Activated CD8-positive, alpha-beta memory T cell treated with anti-CD3 and anti-CD28 coated beads, Interleukin-2, amount 50 U/mL, for 48 hours (primary cell): ENCODE results near the gene TYROBP.
A peak's percentile ranks its signal among the peaks of the same experiment; 100 is the strongest.
"Not testable (repeated sequence)": the region's sequence is repeated elsewhere in the genome, so short reads cannot be mapped to it uniquely, and the experiment has no call there.

Experiments used
- DNase-seq: peaks from one replicate; pipeline ENCODE4 v3.0.0-alpha.2; 2020

The TYROBP gene

DNA sequence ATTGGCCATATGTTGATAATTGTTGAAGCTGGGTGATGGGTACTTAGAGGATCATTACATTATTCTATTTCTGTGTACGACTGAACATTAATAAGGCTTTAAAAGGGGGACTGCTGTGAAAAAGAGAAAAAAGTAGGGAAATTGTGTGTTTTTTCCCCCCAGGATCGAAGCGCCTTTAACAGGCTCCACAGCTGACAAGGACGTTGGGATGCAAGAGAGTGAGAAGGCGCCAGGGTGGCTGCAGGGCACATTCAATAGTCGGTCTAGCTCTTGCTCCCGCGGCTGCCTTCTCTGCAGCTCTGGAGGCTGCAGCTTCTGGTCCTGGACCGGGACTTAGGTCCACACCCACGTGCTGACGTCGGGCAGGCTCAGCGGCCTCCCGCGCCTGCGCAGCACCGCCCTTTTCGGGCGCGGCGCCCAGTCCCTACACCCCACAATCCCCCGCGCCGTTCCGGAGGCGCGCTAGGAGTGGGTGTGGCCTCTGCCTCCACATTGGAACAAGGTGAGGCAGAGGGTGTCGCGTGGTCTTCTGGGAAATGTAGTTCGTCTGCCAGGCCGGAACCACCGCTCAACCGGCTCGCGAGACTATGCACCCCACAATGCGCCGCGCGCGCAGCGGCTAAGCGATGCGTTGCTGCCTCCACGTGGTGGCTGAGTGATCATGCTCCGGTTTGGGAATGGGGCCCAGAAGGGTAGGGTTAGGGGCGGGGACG, 23.2 kb upstream of the TYROBP start:
- DNase-seq, result peak; percentile 98

DNA sequence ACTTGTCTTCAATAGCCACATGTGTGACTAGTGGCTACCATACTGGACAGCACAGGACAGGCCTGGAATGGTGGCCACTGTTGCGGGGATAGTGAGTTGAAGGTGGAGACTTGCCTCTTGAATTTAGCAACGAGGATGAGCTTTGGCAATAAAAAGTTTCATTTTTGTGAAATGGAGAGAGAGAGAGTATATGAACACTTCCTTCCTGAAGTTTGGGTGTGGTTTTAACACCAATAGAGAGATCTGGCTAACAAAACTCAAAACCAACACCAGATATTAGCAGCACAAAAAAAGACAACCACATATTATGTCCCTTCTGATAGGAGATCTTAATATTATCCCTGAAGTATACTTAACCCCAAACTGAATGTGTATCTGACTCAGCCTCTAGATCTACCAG, 21.8 kb upstream of the TYROBP start:
- DNase-seq, result no peak

DNA sequence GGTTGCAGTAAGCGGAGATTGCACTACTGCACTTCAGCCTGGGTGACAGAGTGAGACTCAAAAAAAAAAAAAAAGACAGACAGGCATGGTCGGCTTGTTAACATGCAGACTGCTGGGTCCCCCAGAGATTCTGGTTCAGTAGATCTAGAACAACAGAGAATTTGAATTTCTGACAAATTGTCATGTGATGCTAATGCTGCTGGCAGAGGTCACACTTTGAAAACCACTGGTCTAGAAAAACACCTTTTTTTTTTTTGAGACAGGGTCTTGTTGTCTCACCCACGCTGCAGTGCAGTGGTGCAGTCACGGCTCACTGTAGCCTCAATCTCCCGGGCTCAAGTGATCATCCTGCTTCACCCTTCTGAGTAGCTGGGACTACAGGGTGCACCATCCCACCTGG, 20.4 kb upstream of the TYROBP start:
- DNase-seq, result no peak

DNA sequence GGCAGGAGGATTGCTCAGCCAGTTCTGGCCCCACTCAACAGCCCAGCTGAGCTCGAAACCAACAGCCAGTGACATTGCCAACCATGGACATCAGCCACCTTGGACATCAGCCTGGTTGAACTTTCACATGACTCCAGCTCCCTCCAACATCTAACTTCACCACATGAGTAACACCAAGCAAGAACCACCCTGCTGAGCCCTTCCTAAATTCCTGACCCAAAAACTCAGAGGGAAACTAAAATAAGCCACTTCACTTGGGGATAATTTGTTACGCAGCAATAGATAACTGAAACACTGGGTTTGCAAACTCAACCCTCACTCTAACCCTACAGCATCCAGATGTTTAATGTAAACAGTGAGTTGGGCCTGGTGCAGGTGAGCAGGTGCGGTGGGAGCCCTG, 17.4 kb upstream of the TYROBP start:
- no peak for DNase-seq

DNA sequence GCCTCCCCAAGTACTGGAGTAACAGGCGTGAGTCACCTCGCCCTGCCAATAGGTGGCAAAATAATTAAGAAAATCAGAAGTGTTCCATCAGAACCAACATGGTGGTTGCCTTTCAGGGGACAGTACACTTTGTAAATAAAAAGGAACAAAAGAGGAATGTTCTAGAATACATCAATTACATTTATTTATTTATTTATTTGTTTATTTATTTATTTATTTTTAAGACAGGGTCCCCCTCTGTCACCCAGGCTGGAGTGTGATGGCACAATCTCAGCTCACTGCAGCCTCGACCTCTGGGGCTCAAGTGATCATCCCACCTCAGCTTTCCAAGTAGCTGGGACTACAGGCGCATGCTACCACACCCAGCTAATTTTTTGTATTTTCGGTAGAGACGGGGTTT, 12.9 kb upstream of the TYROBP start:
- no peak for DNase-seq

DNA sequence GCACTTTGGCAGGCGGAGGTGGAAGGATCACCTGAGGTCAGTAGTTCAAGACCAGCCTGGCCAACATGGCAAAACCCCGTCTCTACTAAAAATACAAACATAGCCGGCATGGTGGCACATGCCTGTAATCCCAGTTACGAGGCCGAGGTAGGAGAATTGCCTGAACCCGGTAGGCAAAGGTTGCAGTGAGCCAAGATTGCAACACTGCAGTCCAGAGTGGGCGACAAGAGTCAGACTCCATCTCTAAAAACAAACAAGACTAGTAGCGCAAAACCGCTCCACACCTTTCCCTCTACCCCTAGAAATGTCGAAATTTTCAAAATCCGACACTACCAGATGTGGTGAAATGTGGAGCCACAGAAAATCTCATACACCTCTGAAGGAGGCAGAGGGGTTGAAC, 11.2 kb upstream of the TYROBP start:
- no peak for DNase-seq

DNA sequence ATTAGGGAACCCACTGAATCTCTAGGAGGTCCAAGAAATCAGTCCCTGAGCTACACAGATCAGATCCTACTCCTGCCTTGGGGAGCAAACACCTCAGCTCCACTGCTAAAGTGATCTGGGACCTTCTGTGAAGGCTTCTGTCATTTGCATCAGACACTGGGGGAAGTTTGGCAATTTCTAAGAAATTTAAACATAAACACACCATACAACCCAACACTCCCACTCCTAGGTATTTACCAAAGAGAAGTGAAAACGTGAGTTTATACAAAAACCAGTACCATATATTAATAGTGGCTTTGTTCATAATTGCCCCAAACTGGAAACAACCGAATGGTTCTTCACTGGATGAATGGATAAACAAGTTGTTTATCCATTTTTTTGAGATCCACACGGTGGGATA, 7.3 kb upstream of the TYROBP start:
- DNase-seq, result no peak

DNA sequence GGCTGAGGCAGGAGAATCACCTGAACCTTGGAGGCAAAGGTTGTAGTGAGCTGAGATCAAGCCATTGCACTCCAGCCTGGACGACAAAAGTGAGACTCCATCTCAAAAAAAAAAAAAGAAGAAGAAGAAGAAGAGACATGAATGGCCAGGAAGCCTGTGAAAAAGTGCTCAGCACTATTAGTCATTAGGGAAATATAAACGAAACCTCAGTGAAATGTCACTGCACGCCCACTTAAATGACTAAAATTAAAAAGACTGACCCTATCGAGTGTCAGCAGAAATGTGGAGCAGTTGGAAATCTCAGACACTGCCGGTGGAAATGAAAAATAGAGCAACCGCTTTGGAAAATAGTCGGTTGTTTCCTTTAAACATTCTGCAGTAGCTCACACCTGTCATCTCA, 5.5 kb upstream of the TYROBP start:
- DNase-seq, result no peak

DNA sequence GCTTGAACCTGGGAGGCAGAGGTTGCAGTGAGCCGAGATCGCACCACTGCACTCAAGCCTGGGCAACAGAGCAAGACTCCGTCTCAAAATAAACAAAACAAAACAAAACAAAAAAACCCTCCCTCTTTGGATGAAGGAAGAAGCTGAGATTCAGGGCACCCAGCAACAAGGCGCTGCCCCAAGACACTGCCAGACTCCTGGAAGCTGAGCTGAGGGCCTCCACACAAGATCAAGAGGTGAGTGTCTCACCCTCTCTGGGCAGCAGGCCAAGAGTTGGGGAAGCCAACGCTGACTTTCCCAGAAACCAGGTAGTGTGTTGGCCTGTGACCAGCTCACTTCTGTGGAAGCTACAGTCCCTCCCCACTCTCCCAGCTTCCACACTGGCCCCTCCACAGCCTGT, 3.7 kb upstream of the TYROBP start:
- no peak for DNase-seq

DNA sequence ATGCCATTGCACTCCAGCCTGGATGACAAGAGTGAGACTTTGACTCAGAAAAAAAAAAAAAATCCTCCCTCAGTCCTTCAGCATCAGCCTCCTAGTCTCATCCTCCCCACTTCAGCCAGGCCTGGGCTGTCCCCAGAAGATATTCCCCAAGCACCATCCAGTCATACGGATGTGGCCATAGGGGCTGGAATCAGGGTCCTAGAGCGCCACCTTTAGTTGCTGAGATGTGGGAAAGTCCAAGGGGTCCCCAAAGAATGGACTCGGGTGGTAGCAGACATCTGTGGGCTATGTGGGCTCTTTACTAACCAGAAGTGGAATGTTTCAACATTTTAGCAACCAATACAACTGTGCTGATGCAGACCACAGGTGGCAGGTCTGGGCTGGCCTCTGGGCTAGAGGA, 3.1 kb upstream of the TYROBP start:
- no peak for DNase-seq

DNA sequence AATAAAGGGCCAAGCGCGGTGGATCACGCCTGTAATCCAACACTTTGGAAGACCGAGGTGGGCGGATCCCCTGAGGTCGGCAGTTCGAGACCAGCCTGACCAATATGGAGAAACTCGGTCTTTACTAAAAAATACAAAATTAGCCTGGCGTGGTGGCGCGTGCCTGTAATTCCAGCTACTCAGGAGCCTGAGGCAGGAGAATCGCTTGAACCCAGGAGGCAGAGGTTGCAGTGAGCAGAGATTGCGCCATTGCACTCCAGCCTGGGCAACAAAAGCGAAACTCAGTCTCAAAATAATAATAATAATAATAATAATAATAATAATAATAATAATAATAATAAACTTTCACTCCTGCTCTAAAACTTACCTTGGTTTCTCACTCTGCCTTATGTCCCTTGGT, 2.3 kb upstream of the TYROBP start:
- DNase-seq, result not testable (repeated sequence)

DNA sequence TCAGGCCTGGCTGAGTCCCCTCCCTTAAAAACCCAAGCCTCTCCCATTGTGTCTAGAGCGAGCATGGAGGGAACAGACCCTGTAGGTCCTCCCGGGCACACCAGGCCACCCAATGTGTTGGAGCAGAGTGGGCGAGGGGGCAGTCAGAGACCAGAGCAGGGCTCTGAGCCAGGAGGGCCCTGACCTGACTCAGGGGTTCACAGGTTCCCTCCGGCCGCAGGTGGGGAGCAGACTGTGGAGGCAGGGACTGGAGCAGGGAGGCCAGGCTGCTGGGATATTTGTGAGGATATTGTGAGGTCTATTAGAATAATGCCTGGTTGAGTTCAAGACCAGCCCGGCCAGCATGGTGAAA, 1.6 kb upstream of the TYROBP start:
- no peak for DNase-seq

DNA sequence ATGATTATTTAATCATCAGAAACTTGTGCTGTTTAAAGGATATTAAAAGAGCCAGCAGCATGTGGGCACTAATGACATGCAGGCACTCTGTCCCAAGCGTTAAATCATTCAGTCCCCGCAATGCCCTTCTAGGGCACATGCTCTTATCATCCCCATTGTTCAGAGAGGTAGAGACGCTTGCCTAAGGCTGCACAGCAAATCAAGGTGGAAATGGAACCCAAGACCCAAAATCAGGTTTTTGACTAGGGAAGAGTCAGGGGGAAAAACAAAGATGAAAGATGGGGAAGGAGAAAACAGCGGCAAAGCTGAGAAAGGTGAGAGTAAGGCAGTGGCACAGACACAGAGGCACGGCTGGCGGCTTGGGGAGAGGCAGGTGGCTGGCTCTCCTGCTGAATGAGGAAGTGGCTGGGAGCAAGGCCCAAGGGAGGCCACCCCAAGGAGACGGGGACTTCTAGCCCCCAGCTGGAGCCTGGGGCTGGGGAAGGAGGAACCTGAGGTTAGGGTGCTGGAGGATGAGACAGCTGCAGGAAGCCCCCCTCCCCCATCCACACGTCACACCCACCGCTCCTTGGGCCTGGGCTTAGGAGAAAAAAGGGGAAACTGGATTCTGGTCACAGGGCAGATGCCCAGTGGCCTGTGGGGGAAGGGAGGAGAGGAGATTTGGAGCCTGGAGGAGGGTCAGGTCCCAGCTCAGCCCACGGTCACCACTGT, 1.0 kb upstream of the TYROBP start:
- DNase-seq, result no peak

DNA sequence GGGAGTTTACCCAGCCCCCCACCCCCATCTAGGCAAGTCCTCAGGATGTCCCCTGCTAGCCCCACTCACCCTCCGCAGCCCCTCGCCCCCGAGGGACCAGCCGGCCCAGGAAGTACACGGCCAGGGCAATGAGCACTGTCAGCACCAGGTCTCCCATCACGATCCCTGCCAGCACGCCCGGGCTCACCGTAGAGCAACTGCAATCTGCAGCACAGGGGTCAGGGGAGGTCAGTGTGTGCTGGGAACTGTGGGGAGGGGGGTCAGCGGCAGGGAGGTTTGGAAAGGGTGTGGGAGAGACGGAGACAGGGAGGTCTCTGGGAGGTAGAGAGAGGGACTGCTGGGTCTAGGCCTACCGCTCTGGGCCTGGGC, 734 bp downstream of the TYROBP start:
- no peak for DNase-seq

DNA sequence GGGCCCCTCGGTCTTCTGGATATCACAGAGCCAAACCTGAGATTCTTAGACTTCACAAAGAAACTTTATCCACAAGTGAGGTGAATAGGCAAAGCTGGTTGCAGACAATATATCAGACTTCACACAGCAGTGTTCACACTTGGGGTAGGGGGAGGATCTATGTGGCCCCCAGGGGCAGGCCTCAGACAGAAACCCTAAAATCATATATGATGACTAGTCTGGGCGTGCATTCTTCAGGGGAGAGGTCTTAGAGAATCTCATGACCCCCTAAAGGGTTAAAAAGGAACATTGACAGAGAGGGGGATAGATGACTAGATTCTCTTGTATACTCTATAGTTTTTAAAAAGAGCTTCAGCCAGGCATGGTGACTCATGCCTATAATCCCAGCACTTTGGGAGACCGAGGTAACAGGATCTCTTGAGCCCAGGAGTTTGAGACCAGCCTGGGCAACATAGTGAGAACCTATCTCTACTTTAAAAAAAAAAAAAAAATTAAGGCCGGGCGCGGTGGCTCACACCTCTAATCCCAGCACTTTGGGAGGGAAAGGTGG, 2.8 kb downstream of the TYROBP start:
- no peak for DNase-seq

DNA sequence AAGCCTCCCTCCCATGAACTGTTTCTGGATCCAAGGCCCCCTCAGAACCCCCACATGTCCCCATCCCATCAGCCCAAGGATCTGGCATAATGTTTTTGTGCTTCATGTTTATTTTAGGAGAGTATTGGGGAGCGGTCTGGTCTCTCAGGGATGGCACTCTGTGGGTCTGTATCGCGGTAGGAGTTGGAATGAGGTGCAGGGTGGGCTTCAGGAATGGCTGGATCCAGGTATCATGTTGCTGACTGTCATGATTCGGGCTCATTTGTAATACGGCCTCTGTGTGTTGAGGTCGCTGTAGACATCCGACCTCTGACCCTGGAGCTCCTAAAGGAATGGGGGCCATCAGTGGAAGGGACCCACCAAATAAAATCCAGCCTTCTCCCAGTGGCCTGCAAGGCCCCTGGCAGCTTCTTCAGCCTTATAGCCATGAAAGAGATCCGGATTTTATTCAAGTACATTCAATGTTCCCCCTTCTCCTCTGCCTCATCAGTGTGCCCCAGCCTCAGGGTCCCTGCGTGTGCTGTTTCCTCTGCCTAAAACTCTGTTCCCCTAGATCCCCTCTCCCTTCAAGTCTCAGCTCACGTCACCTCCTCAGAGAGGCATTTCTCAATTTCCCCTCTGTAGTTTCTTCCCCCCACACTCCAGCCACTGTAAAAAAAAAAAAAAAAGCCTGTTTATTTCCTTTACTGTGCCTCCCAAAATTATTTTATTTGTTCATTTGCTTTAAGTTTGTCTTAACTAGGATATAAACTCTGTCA, 3.6 kb downstream of the TYROBP start:
- DNase-seq, result no peak

DNA sequence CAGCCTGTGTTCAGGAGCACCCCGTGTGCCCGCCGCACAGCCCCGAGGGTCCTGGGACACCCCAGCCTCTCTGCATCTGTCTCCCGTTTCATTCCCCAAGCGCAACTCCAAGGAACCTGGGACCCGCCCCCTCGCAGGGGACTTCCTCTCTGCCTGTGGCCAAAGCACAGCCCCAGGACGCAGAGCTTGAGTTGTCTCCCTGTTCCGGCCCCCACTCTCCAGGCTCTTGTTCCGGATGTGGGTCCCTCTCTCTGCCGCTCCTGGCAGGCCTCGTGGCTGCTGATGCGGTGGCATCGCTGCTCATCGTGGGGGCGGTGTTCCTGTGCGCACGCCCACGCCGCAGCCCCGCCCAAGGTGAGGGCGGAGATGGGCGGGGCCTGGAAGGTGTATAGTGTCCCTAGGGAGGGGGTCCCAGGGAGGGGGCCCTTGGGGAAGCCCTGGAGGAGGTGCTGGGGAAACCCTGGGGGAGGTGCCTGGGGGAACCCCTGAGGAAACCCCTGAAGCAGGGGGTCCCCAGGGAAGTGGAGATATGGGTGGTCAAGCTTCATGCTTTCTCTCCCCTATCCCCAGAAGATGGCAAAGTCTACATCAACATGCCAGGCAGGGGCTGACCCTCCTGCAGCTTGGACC, 4.4 kb downstream of the TYROBP start:
- DNase-seq, result peak; percentile 87

DNA sequence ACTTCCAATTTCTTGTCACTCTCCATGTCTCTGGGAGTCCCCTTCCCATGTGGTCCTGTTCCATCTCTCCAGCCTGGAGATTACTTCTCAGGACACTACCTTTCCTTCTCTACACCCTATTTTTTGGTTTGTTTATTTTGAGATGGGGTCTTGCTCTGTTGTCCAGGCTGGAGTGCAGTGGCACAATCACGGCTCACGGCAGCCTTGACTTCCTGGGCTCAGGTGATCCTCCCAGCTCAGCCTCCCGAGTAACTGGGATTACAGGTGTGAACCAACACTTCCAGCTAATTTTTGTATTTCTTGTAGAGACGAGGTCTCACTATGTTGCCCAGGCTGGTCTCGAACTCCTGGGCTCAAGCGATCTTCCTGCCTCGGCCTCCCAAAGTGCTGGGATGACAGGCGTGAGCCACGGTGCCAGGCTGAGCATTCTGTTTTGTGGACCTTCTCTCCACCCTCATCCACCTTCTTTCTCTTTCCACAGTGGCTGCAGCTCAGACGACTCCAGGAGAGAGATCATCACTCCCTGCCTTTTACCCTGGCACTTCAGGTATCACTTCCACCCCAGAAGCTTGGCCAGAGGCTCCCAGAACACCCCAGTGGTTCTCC, 5.1 kb downstream of the TYROBP start:
- DNase-seq, result no peak

DNA sequence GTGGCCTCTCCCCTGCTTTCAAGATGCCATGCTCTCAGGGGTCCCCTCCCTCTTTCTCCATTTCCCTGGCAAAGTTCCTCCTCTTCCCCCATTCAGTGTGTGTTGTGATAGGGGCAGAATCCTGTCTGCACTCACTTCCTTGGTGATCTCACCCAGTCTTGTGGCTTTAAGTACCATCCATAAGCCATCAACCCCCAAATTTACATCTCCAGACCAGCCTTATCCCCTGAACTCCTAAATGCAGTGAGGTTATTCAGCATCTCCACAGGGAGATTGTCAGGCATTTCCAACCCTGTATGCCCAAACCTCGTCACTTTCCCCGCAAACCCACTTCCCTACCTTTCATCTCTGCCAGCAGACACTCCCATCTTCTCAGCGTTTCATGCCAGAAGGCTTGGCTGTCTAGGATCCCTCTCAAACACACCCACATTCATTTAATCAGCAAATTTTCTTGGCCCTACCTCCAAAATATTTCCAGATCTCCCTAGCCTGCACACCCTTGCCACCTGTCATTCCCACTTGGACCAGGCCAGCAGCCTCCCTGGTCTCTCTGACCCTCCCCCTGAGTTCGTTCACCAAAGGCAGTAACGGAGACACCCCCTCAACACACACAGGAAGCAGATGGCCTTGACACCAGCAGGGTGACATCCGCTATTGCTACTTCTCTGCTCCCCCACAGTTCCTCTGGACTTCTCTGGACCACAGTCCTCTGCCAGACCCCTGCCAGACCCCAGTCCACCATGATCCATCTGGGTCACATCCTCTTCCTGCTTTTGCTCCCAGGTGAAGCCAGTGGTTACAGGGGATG, 6.0 kb downstream of the TYROBP start, which contains the start of gene HCST:
Gene HCST, plus strand, starts transcription at position 676 of the 808 bp plus-strand sequence. Its CDS starts 65 bp downstream, at position 741.
- no peak for DNase-seq

DNA sequence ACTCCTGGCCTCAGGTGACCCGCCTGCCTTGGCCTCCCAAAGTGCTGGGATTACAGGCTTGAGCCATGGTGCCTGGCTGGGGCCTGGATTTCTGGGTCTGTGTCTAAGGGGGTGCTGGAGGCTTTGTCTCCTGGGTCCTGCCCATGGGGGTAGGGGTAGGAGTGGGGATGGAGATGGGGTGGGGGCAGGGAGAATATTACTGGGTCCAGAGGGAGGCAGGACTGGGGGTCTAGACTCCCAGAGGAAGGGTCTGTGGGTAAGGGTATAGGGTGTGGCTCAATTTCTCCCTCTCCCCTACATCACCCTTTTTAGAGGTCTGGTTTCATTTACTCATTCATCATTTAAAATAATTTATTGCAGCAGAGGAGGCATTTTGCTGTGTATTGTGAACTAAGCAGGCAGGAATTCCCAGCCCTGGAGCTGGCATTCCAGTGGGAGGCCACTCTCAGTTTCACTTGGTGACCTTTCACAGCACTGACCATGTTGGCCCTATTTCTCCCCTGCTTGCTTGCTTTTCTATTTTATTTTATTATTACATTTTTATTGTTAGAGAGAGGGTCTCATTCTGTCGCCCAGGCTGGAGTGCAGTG, 6.9 kb downstream of the TYROBP start:
- DNase-seq, result no peak

DNA sequence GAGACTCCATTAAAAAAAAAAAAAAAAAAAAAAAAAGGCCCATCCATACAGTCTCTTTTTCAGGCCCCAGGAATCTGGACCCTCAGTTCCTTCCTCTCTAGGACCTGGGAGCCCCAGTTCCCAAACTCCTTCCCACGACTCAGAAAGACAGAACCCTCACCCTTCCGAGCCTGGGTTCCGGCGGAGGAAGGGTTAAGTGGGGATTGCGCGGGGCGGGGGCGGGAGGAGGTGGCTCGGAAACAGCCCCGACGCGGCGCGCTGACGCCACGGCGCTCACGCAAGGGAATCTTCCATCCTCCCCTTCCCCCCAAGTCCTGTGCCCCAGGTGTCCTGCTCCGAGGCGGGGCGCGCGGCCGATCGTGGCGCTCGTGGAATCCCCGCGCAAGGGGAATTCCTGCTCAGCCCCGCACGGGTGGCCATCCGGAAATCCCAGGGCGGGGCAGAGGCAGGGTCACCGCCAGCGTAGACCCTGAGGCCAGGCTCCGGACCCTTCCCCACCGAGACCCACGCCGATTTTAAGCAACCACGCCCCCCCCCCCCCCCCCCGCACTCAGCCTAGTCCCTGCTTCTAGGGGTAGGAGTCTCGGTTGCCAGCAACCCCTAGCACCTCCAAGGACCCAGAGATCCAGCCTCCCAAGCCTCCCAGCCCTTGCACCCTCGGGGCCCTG, 8.4 kb downstream of the TYROBP start:
- peak; percentile 92 for DNase-seq
